Common myeloid progenitor, CD34-positive (primary cell): Measurements from ENCODE around the gene FAM107B.

Source experiments
- CTCF ChIA-PET: fragments of 350-600 bp; sonication (Branson Sonifier 250); formaldehyde crosslinking; loops from one replicate; lab custom pipeline; 2021; ENCODE audit warnings: antibody characterized with exemption; lab: Charles Lee
- POLR2A ChIA-PET: fragments of 350-600 bp; sonication (Branson Sonifier 250); formaldehyde crosslinking; loops from one replicate; lab custom pipeline; 2021; ENCODE audit warnings: antibody characterized with exemption; lab: Charles Lee
- DNase-seq, 3 donors: peaks; one replicate each; pipeline versions ENCODE4 v3.0.0 to v3.0.0-alpha.2; 2013
- H3K27ac ChIP-seq, 2 experiments: 1 replicate in 1 of 2; 2 replicates in 1 of 2; pipeline ENCODE4 v1.7.0; 2013; ENCODE audit warnings: inconsistent platforms in 2 of 2, low read length in 2 of 2, mild to moderate bottlenecking in 2 of 2, low read depth in 1 of 2, moderate library complexity in 1 of 2; ENCODE audit not compliant: severe bottlenecking in 2 of 2, insufficient read depth in 1 of 2, poor library complexity in 1 of 2
- H3K27me3 ChIP-seq, 5 experiments: replicated peaks in 2 of 5; 1 replicate in 3 of 5; 2 replicates in 2 of 5; pipeline versions ENCODE4 v1.6.1 to v1.7.0; 2013; ENCODE audit warnings: low read length in 4 of 5, mild to moderate bottlenecking in 2 of 5, moderate library complexity in 2 of 5, inconsistent platforms in 1 of 5; ENCODE audit not compliant: insufficient read depth in 5 of 5, control insufficient read depth in 4 of 5
- H3K36me3 ChIP-seq, 4 experiments: 1 replicate in 2 of 4; 2 replicates in 2 of 4; pipeline versions ENCODE4 v1.6.1 to v1.7.0; 2013; ENCODE audit warnings: low read length in 3 of 4, control low read depth in 1 of 4, mild to moderate bottlenecking in 1 of 4; ENCODE audit not compliant: control insufficient read depth in 4 of 4, insufficient read depth in 4 of 4
- H3K4me1 ChIP-seq, 4 experiments: 1 replicate in 3 of 4; 2 replicates in 1 of 4; pipeline versions ENCODE4 v1.6.1 to v1.7.1; 2013; ENCODE audit warnings: low read length in 3 of 4, mild to moderate bottlenecking in 3 of 4, control low read depth in 1 of 4, inconsistent platforms in 1 of 4, moderate library complexity in 1 of 4; ENCODE audit not compliant: control insufficient read depth in 4 of 4, insufficient read depth in 4 of 4; ENCODE audit errors: control extremely low read depth in 1 of 4
- H3K4me3 ChIP-seq, 7 experiments: 1 replicate in 4 of 7; 2 replicates in 3 of 7; pipeline versions ENCODE4 v1.5.1 to v1.7.0; 2013; ENCODE audit warnings: mild to moderate bottlenecking in 7 of 7, low read length in 6 of 7, moderate library complexity in 6 of 7, inconsistent platforms in 2 of 7, low read depth in 2 of 7, control low read depth in 1 of 7; ENCODE audit not compliant: insufficient read depth in 4 of 7, control insufficient read depth in 1 of 7; ENCODE audit errors: extremely low read depth in 1 of 7
- H3K9me3 ChIP-seq, 5 experiments: 1 replicate in 4 of 5; 2 replicates in 1 of 5; pipeline versions ENCODE4 v1.6.1 to v1.7.1; 2013; ENCODE audit warnings: low read length in 4 of 5, mild to moderate bottlenecking in 2 of 5, inconsistent platforms in 1 of 5, low read depth in 1 of 5, moderate library complexity in 1 of 5; ENCODE audit not compliant: control insufficient read depth in 4 of 5, insufficient read depth in 2 of 5; ENCODE audit errors: control extremely low read depth in 1 of 5
- WGBS: methylation state at CpG from one replicate; pipeline ENCODE4 v1.1.5; 2013; ENCODE audit not compliant: insufficient coverage; 5-methylcytosine and 5-hydroxymethylcytosine counted together

The FAM107B gene

DNA sequence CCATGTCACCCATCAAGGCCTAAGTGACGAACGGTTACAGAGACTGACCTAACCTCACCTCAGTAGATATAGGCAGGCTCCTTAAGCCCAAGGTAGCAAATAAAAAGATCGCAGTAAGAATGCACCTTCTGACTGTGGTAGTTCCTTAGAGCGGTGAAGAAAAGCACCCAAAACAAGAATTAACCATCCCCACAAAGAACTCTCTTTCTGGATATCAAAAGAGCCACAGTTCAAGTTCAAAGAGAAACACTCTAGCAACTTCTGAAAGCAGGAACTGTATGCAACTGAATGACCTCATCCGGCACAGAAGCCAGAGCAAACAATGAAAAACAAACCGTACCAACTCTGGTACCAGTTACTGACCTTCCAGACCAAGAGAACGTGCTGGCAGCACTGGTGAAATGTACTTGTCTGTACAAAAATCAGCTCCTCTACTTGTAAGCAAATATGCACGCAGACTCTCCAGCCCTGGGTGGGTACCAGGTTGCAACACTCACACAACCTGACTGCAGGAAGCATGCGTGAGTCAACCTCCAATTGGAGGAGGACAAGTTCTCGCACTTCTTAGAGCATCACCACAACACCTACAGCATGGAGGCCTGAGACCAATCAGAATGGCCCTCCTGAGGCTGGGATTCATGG, 202.7 kb downstream of the FAM107B start:
- CTCF ChIA-PET: no interaction called here
- no peak overlapping the region for H3K4me3 ChIP-seq
- DNase-seq: no peak
- H3K4me1 ChIP-seq: peaks cover 0 to 21% (median 2%) of the 10 kb centered on the region in 4 experiments
- no peak overlapping the region for H3K27ac ChIP-seq
- peaks cover 0 to 4% (median 3%) of the 10 kb centered on the region in 5 experiments for H3K9me3 ChIP-seq
- 94% methylated on average over 7 of the region's 10 CpGs for WGBS
- POLR2A ChIA-PET: no interaction called here
- H3K36me3 ChIP-seq: peaks cover 0 to 12% (median 0%) of the 10 kb centered on the region in 4 experiments
- H3K27me3 ChIP-seq: no peaks in the 10 kb centered on the region

DNA sequence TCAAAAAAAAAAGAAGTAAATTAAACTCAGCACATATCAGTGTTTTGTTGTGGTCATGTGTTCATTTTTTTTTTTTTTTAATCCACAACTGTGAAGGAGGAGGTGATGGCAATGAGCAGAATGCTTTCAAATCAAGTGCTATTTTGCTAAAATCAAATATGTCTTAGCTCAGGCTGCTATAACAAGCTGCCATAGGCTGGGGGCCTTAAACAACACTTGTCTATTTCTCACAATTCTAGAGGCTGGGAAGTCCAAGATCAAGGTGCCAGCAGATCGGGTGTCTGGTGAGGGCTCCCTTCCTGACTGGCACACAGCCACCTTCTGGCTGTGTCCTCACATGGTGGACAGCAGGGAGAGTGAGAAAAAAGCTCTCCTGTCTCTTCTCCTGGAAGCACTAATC, 203.9 kb downstream of the FAM107B start:
- CTCF ChIA-PET: no interaction called here

GRCh38 chr10:14569274-14570060, 205.2 kb downstream of the FAM107B start:
- H3K4me3 ChIP-seq: no peak overlapping the region
- 93% methylated on average over 3 of the region's 9 CpGs for WGBS
- H3K4me1 ChIP-seq: peaks cover 0 to 35% (median 1%) of the 10 kb centered on the region in 4 experiments
- CTCF ChIA-PET: interaction anchor here (0.5 kb wide), 1 partner anchor 246 kb away, joined by 3 read pairs; no protein-coding TSS in a partner anchor
- no peak overlapping the region for H3K27ac ChIP-seq
- no peaks in the 10 kb centered on the region for H3K27me3 ChIP-seq
- peaks cover 0 to 14% (median 1%) of the 10 kb centered on the region in 4 experiments for H3K36me3 ChIP-seq
- DNase-seq: no peak
- POLR2A ChIA-PET: no interaction called here
- peaks cover 0 to 10% (median 6%) of the 10 kb centered on the region in 5 experiments for H3K9me3 ChIP-seq

More for the DNA sequence above, 203.9 kb downstream of the FAM107B start:
- peaks cover 0 to 14% (median 1%) of the 10 kb centered on the region in 4 experiments for H3K36me3 ChIP-seq
- no peak overlapping the region for H3K27ac ChIP-seq
- WGBS: 100% methylated on average over 1 of the region's 1 CpG
- peaks cover 0 to 22% (median 0%) of the 10 kb centered on the region in 4 experiments for H3K4me1 ChIP-seq
- DNase-seq: no peak
- POLR2A ChIA-PET: no interaction called here
- H3K4me3 ChIP-seq: no peak overlapping the region
- no peaks in the 10 kb centered on the region for H3K27me3 ChIP-seq
- H3K9me3 ChIP-seq: peaks cover 0 to 10% (median 6%) of the 10 kb centered on the region in 5 experiments

- Histone ChIP-seq H3K9me3 (peaks cover 0 to 7% (median 5%) of the 10 kb centered on the region in 5 experiments), H3K27ac (no peak overlapping the region), H3K36me3 (peaks cover 0 to 14% (median 1%) of the 10 kb centered on the region in 4 experiments), H3K4me1 (peaks cover 3 to 54% (median 17%) of the 10 kb centered on the region in 4 experiments), H3K4me3 (no peak overlapping the region), H3K27me3 (no peaks in the 10 kb centered on the region)
- ChIA-PET CTCF (no interaction called here), POLR2A (no interaction called here)
- DNase-seq: no peak
- 94% methylated on average over 4 of the region's 4 CpGs for WGBS
Observed at GRCh38 chr10:14567421-14567820, 207.3 kb downstream of the FAM107B start.

DNA sequence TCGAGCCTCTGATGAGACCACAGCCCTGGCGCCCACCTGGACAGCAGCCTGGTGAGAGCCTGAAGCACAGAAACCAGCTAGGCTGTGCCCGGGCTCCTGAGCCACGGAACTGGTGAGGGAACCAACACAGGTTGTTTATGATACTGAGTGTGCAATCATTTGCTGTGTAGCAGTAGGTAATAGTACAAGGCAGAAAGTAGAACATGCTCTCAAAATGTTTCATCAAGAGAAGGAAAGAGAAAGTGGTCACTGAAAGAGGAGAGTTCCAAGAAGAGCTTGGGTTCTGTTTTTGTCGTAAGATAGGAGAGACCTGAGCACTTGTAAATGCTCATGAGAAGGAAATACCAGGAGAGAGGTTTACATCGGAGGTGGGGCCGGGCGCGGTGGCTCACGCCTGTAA, 208.2 kb downstream of the FAM107B start:
- WGBS: 91% methylated on average over 7 of the region's 10 CpGs

DNA sequence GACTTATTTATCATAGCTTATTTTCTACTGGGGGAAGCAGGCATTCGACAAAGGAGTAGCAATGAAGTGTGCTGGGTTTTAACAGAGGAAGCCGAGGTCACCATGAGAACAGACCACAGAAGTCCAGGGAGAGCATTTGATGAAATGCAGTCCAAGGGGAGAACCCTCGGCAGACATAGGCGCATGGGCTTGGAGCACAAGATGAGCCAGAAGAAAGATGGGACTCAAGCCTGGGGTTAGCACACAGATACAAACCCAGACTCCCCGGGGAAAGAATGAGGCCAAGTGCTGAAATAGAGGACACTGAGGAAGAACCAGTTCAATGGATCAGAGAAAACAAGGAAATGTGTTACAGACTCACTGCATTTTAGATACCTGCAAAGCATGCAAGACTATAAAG, 209.5 kb downstream of the FAM107B start:
- H3K36me3 ChIP-seq: peaks cover 0 to 14% (median 1%) of the 10 kb centered on the region in 4 experiments
- WGBS: 93% methylated on average over 4 of the region's 5 CpGs
- H3K27ac ChIP-seq: no peak overlapping the region
- H3K9me3 ChIP-seq: peaks cover 0 to 7% (median 5%) of the 10 kb centered on the region in 5 experiments
- no peaks in the 10 kb centered on the region for H3K27me3 ChIP-seq
- ChIA-PET POLR2A (no interaction called here), CTCF (interaction anchor here (0.8 to 1.3 kb wide), 4 partner anchors 11 to 258 kb away, joined by 3 read pairs; no protein-coding TSS in a partner anchor)
- H3K4me3 ChIP-seq: no peak overlapping the region
- DNase-seq: no peak
- peaks cover 15 to 63% (median 30%) of the 10 kb centered on the region in 4 experiments for H3K4me1 ChIP-seq

More for the DNA sequence above, 208.2 kb downstream of the FAM107B start:
- Histone ChIP-seq H3K27ac (no peak overlapping the region), H3K4me3 (no peak overlapping the region), H3K27me3 (no peaks in the 10 kb centered on the region), H3K4me1 (peaks cover 8 to 57% (median 25%) of the 10 kb centered on the region in 4 experiments), H3K36me3 (peaks cover 0 to 14% (median 1%) of the 10 kb centered on the region in 4 experiments), H3K9me3 (peaks cover 0 to 7% (median 5%) of the 10 kb centered on the region in 5 experiments)
- POLR2A ChIA-PET: no interaction called here
- CTCF ChIA-PET: no interaction called here
- no peak for DNase-seq
